Dermis blood vessel endothelial cell (primary cell): ENCODE data around the gene CADM1. TPM values are rescaled to one million over a fixed set of nuclear protein-coding genes. Genes with fewer than 3 reads are reported as not detected.

Experiments used
- DNase-seq: peaks from one replicate; pipeline ENCODE4 v3.0.0; 2010
- total RNA-seq: library from RNA; depleted of rRNA; stranded (reverse); fragments of >200 nt; gene quantifications from 2 replicates; pipeline ENCODE4 v1.2.3, GENCODE V29; 2014

CADM1 gene
- total RNA-seq, 1 donor from 2014 or later: 2.2 TPM

DNA sequence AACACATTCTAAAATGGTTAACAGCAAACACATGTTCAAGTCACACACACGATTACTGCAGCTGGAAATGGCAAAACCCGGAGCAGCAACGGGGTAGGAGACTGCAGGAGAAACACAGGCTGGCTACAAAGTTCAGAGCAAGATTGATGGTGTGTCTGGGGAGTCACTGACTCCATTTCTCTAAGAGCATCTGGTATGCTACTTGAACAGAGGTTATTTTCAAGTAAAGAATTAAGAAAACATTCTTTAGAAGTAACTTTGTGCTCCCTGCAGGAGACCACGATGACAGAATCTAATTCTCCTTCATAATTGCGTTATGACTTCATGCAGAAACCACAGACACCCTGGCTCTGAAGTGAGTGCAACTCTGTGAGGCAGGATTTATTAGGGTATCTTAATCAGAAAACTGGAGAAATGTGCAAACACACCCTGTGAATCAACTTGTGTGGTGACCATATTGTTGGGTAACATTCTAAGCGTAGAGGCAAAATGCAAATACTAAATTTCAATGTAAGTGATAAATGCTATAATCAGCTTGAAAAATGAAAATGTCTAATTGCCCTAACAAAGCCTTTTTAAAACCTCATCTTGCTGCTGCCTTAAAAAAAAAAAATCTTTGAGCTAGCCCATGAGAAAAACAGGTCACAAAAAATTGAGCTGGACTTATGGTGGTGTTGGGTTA lies 303.0 kb downstream of the CADM1 start:
- no peak for DNase-seq

DNA sequence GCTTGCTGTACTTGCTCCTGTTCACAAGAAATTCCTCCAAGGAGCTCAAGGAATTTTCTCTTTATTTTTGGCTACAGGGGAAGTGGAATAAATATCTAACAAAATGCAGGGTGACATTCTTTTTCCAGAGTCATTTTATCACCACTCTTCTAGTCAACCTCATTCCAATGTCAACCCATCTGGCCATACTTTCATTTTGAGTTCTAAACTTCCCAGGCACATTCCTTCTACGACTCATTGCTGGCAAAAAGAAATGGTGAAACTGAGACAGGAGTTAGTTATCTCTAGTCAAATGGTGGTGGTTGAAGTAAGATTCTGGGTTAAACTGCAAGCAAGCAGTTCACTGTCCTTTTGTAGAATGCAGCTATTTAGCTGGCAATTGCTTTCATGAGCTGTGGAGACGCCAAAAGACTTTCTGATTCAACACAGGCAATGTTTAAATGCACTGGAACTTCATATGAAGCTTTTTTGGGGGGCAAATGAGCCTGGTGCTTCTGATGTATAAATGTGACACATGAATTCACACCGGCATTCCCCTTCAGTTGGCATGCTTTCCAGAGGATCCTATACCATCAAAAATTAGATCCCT lies 304.6 kb downstream of the CADM1 start:
- DNase-seq: no peak

DNA sequence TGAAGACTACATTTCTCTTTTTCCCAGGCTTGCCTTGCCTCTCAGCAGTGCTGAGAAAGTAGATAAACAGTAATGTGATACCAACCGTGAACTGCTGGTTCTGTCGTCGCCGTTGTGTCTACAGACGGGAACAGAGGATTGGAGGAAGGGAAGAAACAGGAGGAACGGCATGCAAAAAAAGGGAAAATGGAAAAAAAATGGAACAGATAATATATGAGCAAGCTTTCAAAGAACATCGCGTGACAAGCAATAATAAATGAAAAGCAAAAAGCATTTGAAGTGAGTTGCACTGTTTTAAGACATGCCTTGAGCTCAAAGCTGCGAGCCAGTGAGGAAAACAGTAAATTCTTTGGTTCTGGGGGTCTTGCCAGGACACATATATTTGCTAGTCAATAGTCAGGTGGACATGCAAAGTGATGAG lies 305.9 kb downstream of the CADM1 start:
- no peak for DNase-seq

DNA sequence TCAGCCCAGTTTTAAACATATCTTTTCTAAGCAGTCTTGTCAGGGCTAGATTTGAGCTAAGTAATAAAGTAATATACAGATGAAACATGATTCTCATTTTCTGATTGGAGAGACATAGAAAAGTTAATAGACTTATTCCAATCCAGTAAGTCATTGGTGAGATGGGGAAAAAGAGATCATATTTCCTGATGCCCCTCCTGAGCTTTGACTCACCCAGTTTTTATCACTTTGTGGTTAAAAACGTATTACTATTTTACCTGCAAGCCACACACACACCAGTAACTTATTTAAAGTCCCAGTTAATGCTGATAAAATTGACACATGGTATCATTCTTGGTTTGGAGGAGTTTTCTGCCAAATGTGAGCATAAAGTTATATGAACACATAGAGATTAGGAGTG lies 306.8 kb downstream of the CADM1 start:
- no peak for DNase-seq

DNA sequence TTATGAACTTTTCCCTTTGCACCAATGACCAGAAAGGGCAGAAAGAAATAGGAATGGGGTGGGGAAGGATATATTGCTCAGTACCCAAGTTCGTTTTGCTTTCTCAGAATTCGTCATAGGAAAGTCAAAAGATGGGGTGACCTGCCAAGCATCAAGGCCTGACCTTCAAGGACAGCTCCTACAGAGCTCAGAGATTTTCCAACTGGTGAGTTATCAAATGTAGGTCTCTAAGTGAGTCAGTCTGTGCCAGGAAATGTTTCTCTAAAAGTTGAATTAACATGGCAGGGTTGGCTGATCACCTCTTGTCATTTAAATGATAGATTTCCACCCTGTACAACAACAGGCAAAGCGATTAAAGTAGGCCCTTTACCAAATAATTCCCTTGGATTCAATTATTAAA lies 307.2 kb downstream of the CADM1 start:
- no peak for DNase-seq

DNA sequence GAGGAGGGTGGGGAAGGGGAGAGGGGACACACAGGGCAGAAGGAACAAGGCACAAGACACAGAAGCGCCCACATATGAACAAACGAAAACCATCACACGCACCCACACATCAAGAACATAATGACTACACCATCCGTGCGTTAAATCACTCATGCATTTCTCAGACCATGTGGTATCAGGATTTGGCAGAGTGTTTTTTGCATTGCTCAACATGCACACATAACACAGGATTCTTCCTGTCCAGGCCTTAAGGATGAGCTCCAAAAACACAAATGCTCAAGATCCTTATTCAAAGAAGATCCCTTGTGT lies 309.5 kb downstream of the CADM1 start:
- no peak for DNase-seq

DNA sequence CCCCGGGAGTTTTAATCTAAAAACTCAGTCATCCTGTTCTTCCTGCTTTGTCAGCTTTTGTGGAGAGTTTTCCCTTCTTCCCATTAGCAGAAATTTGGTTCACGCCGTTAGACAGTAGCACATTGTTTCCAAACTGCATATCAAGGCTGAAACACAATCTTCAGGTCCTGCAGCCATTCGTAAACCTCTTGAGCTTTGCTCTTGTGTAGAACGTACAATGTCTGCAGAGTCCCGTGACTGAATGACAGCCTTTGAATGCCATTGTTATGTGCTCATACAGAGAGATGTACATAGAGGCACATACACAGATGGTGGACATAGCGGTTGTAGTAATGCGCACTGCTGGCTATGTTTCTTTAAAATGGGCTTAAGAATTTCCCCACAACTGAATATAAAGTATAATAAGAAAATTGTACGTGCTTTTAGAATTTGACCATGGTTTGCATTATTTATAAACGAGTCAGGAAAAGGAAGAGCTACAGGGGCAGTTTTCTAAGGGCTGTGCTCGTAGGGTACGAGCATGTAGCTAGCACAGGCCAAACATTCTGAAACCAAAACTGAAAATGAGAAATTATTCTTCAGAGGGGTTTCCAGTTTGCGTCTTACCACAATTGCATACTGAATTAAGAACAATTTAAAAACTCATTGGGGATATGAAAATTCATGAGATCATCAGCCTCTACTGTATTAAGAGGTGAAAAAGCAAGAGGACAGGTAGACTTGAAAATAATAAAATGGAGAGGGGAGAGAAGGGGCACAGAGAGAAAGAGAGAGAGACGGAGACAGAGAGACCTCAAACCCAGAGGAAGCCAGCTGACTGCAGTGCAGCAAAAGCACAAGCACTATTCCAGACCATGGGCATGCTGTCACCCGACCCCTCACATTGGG lies 310.1 kb downstream of the CADM1 start:
- no peak for DNase-seq

DNA sequence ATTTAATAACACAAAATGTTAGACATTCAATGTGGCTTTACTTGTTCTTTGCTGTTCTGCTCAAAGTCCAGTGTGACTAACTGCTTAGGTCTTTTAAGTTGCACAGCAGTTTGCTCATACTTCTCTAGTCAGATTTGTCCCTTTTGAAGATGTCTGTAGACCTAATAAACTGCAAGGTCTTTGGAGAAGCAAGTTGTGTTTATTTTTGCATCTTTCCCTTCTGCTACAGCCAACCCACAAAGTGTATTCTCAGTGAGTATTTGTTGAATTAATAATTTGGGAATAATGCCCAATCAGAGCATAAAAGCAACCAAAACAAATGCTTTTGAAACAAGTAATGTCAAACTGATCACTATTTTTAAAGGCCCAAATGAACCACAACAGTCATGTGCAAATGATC lies 312.5 kb downstream of the CADM1 start:
- DNase-seq: no peak

DNA sequence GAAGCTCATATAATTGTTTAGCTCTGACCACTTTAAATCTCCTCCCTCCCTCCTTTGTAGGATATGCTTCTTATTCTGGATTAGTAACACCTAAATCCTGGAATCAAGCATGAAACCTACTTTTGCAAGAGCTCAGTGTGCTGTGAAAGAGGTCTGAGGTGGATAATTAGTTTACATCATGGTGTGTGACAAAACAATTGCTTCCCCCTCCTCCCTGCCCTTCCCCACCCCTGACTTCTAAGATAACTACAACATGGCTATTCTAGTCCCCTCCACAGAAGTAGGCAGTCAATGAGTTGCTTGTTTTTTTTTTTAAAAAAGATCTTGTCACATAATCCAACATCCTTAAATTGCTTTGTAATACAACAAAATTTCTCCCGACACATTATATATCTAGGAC lies 314.0 kb downstream of the CADM1 start:
- DNase-seq: no peak

DNA sequence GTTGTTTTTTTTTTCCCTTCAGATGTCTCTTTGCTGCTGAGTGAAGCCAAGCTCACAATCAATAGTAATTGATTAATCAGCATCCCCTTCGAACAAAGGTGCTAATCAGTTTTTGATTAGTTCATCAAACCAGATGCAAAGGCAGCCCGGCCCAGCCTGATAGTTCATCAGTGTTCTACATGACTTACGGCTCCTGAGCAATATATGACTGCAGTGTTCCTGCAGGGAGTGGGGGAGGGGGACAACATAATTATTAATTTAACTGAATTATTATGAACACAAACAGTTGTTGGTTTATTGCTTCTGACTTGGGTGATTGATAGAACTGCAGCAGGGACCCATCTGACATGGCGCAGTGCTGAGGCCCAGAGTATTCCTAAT lies 315.3 kb downstream of the CADM1 start:
- no peak for DNase-seq

DNA sequence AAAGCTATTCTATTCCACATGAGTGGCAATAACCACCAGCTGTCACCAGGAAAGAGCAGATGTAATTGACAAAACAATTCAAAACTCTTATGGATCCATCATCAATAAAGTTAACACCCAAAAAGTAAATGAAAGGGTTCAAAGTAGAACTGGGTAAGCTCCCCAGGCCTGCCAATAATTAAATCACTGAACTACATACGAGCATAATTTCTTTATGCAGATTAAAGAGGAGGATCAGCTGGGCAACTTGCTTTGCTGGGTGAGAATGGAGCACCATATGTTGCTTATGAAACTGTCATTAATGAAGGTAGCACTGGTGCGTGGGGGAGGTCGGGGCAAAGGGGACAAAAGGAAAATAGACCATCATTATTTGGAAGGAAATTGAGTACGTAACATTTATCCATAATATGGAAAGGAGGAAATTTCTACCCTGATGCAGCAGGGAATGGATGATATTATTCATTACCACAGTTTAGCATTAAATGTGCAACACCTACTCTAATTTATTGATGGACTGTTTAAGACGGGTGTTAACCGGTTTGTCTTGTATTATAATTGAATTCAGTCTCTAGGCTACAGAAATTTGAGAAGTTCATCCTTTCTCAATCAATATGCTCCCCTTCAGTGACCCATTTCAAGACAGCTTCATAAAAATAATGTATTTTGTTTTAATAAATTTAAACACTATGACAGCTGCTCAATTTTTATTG lies 315.9 kb downstream of the CADM1 start:
- no peak for DNase-seq

DNA sequence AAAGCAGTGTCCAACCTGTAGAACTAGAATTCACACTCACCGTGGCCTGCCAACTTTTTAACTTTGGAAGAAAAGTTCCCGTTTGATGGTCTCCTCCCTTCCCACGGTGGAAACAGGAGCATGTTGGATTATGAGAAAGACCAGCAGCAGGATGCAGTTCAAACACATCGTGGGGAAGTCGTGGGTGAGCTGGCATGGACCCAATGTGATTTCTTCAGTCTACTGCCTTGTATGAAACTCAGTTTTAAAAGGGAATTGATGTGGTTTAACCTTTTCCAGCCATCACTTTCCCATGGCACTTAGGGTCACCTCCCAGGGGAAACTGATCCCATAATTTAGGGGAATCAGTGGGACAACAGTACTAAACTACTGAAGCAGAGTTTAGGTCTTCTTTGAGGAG lies 318.3 kb downstream of the CADM1 start:
- no peak for DNase-seq

DNA sequence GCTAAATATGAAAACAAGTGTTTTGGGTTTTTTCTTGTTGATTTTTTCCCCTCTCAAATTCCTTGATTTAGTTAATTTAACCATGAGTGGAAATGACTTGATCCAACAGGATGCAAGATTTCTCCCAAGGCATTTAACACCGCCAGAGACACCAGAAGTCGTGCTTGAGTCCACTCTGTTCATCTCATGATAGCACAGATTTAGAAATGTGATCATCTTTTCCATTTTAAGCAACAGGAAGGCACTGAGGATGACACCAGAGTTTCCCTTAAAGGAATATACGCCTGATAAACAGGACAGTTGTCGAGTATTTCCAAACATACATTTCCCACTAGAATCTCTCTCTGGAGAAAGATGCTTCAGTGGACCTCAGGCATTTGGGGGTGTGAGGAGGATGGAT lies 318.7 kb downstream of the CADM1 start:
- DNase-seq: no peak

DNA sequence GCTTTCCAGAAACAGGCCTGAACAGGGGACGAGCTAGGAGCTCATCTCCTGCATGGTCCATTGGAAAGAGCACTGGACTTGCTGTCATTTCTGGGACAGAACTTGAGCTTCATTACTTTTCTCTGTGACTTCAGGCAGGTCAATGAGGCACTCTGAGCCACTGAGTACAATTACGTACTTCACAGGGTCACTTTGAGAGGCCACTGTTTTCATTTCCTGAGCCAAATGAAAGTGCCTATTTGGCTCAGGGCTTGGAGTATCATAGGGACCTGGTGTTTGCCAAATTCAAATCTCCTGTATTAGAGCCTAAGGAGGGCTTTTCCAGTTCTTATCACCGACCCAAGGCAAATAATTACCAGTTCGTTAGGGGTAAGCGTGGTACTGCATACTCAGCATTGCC lies 319.3 kb downstream of the CADM1 start:
- no peak for DNase-seq

DNA sequence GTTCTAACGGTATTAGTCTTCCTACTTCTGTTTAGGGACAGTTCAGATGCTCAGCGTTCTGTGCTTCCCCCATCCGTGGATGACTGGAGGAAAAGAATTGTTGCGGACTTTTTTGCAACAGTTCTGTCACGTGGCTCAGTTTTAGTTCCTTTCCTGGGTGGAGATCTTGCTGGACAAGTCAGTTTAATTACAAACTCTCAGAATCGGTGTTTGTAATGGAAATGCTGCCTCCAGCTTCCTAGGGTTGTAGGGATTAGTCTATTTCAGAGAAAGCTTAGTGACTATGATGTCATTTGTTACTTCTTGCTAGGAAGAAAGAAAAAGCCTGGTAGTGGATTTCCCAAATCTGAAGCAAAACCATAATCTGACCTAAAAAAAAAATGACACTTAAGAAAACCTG lies 320.4 kb downstream of the CADM1 start:
- DNase-seq: no peak

DNA sequence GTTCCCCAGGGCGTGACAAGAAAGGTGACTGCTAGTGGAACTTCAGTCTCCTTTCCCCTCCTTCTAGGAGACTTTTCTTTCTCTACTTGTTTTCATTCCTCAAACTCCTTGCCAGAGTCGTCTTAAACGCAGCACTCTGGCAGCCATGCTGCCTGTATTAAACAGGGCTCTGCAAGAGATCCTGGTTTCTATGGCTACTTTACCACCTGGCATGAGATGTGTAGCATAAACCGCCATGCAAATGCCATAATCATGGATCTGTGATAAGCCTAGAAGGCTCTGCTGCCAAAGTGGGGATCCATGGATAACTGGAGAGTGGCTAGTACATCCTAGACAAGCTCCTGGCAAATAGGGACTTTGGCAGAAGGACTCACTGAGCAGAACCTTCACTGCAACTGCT lies 321.1 kb downstream of the CADM1 start:
- no peak for DNase-seq

DNA sequence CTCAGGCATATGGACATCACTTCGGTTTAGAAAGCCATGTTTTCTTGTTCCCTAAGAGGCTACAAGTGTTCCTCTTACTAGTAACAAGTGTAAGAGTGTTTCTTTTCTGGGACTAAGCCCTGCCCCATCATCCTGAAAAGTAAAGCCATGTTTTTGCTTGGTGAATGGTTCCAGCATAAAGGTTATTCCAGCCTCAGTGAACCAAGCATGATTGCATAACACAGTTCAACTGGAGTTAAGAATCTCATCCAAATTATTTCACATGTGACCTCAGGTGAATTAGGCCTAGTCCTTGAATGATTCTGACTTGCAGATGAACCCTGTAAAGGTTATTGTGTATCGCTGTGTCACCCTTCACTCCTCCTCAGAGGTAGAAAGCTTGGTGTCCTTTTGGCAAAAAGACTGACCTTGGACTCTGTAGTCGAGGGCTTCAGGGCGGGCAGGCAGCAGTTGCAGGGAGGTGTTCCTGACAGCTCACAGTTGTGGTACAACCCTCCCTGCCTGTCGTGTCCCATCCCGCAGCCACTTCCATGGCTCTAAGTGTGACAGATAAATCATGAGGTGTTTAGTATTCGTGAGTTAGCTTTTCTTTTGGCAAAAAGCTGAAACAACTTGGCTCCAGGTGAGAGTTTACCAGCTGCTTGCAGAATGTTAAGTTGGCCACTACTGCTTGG lies 321.8 kb downstream of the CADM1 start:
- DNase-seq: no peak

DNA sequence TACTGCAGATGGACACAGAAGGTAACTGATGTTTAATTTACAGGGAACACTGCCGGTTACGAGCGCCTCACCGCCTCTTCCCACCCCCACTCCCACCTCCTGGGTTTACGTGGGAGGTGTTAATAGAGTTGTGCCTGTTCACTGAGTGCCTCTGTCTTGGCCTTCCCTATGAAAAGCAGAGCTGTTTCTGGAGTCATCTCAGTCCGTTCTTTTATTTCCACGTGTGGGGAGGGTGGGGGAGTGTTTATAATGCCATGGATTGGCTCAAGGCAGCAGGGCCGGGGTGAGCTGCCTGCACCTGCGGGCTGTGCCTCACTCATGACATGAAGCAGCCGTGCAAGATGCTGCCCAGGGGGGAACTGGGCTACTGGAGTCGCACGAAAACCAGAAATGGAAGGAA lies 322.7 kb downstream of the CADM1 start:
- DNase-seq: no peak

DNA sequence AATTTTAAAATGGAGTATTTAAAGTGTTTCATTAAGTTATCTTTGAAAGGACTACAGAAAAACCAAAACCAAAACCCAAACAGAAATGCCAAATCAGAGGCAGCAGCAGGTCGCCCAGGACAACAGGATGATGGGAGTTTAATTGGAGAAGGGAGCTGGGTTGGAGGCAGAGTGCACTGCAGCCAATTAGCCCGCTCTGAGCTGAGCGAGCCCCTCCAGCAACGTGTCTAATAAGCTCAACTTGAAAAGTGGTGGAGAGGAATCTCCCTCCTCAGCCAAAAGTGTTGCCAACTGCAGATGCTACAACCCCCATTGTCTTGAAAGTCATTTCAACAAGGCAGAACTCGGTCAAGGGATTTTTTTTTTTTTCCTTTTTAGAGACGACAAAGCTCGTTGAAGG lies 323.9 kb downstream of the CADM1 start:
- no peak for DNase-seq

DNA sequence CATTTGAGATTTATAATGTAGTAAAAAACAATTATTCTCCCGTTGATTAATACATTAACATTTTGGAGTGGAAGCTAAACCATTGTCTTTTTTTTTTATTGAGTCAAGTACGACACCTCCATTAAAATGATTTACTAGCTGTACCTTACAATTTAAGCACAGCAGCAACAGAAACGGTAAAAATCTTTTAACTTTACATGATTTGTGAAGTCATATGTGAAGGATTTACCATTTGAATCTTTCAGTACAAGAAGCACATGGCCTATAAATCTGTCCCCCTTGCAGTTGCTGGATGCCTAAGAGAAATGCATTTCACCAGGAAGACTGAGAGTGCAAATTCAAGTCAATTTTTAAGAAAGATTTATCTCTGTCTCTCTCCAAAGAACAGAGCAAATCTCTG lies 324.6 kb downstream of the CADM1 start:
- DNase-seq: no peak

DNA sequence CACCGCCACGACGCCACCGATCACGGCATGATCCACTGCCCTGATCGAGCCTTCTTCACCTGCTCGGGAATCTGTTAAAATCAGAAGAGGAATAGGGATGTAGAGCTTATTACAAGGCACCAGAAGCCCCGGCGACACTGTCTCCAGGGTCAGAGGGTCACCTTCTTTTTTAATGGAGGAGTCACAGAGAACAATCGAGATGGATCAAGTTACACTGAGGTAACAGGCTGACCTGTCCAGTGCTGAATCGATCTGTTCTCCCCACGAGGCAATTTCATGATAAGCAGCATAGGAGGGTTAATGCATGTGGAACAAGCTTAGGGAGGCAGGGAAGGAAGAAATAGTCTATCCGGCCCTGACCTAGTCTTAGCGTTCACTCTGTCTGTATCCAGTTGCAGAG lies 325.5 kb downstream of the CADM1 start:
- no peak for DNase-seq

DNA sequence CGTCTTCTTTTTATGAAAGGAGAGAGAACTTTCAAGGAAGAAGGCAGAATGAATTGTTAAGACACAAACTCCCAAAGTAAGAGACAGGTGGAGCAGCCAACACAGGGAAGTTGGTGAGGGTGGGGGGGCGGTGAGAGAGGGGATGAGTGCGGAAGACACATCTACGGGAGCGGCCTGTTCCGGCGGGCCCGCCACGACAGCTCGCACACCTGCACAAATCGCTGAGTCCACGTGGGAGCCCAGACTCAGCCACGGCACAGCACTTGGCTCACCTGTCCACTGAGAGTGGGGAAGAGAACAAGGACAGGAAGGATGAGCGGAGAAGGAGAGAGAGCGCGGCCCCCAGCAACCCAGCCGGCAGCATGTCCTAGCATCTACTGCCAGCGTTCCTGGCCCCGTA lies 331.1 kb downstream of the CADM1 start:
- DNase-seq: no peak
